Mesenchymal stem cell (in vitro differentiated cells and primary cell): ENCODE results near the gene FCHSD1.
A peak's percentile ranks its signal among the peaks of the same experiment; 100 is the strongest.

Experiments
- DNase-seq: peaks from one replicate; pipeline ENCODE4 v3.0.0-alpha.2; 2013
- H2AFZ ChIP-seq: one replicate; pipeline ENCODE4 v1.6.1; 2013; ENCODE audit warnings: low read depth, mild to moderate bottlenecking, control low read depth, inconsistent platforms, low read length, moderate library complexity
- H2AK5ac ChIP-seq: 2 replicates; pipeline ENCODE4 v1.6.1; 2013; ENCODE audit warnings: low read length, moderate library complexity, mild to moderate bottlenecking, inconsistent platforms; ENCODE audit not compliant: severe bottlenecking
- H2BK120ac ChIP-seq: one replicate; pipeline ENCODE4 v1.6.1; 2013; ENCODE audit warnings: low read depth, mild to moderate bottlenecking, inconsistent platforms, low read length, moderate library complexity
- H2BK12ac ChIP-seq, 2 experiments: one replicate each; pipeline ENCODE4 v1.6.1; 2013; ENCODE audit warnings: inconsistent platforms in 2 of 2, low read length in 2 of 2, mild to moderate bottlenecking in 2 of 2, moderate library complexity in 2 of 2, control low read depth in 1 of 2
- H2BK15ac ChIP-seq: one replicate; pipeline ENCODE4 v1.6.1; 2013; ENCODE audit warnings: mild to moderate bottlenecking, low read depth, inconsistent platforms; ENCODE audit not compliant: poor library complexity, severe bottlenecking
- H2BK5ac ChIP-seq: 2 replicates; pipeline ENCODE4 v1.6.1; 2013; ENCODE audit warnings: low read depth, mild to moderate bottlenecking, low read length, control low read depth, inconsistent platforms; ENCODE audit not compliant: poor library complexity, severe bottlenecking
- H3K14ac ChIP-seq, 2 experiments: one replicate each; pipeline ENCODE4 v1.6.1; 2013; ENCODE audit warnings: inconsistent platforms in 2 of 2, low read length in 2 of 2, control low read depth in 1 of 2, mild to moderate bottlenecking in 1 of 2, moderate library complexity in 1 of 2
- H3K18ac ChIP-seq, 2 experiments: one replicate each; pipeline ENCODE4 v1.6.1; 2013; ENCODE audit warnings: inconsistent platforms in 2 of 2, low read length in 2 of 2, control low read depth in 1 of 2, low read depth in 1 of 2, mild to moderate bottlenecking in 1 of 2
- H3K23ac ChIP-seq, 2 experiments: one replicate each; pipeline ENCODE4 v1.6.1; 2013; ENCODE audit warnings: inconsistent platforms in 2 of 2, low read length in 2 of 2, mild to moderate bottlenecking in 2 of 2, moderate library complexity in 2 of 2, control low read depth in 1 of 2
- H3K27ac ChIP-seq: 2 replicates; pipeline ENCODE4 v1.5.1; 2013; ENCODE audit warnings: mild to moderate bottlenecking, moderate library complexity, low read length, control low read depth, inconsistent platforms; ENCODE audit not compliant: poor library complexity, severe bottlenecking
- H3K27me3 ChIP-seq, 2 experiments: 2 replicates each; pipeline versions ENCODE4 v1.6.1 to v1.7.0; 2013; ENCODE audit warnings: low read length in 2 of 2, mild to moderate bottlenecking in 2 of 2, moderate library complexity in 2 of 2, control low read depth in 1 of 2, inconsistent platforms in 1 of 2; ENCODE audit not compliant: control insufficient read depth in 1 of 2, insufficient read depth in 1 of 2
- H3K36me3 ChIP-seq, 2 experiments: 2 replicates each; pipeline versions ENCODE4 v1.6.1 to v1.7.0; 2013; ENCODE audit warnings: low read length in 2 of 2, control low read depth in 1 of 2, inconsistent platforms in 1 of 2, low read depth in 1 of 2, mild to moderate bottlenecking in 1 of 2; ENCODE audit not compliant: insufficient read depth in 2 of 2, control insufficient read depth in 1 of 2
- H3K4ac ChIP-seq, 2 experiments: one replicate each; pipeline ENCODE4 v1.6.1; 2013; ENCODE audit warnings: inconsistent platforms in 2 of 2, low read length in 2 of 2, mild to moderate bottlenecking in 2 of 2, moderate library complexity in 2 of 2, control low read depth in 1 of 2, low read depth in 1 of 2
- H3K4me1 ChIP-seq: 2 replicates; pipeline ENCODE4 v1.6.1; 2013; ENCODE audit warnings: low read depth, low read length, control low read depth; ENCODE audit not compliant: control insufficient read depth, insufficient read depth
- H3K4me2 ChIP-seq: 2 replicates; pipeline ENCODE4 v1.6.1; 2013; ENCODE audit warnings: low read length, mild to moderate bottlenecking, inconsistent platforms; ENCODE audit not compliant: poor library complexity, severe bottlenecking
- H3K4me3 ChIP-seq, 2 experiments: 2 replicates each; pipeline versions ENCODE4 v1.5.1 to v1.7.0; 2013; ENCODE audit warnings: low read length in 2 of 2, mild to moderate bottlenecking in 2 of 2, control low read depth in 1 of 2, low read depth in 1 of 2; ENCODE audit not compliant: insufficient read depth in 1 of 2
- H3K79me1 ChIP-seq: replicated peaks from 2 replicates; pipeline ENCODE4 v1.6.1; 2013; ENCODE audit warnings: mild to moderate bottlenecking, control low read depth, low read length, inconsistent platforms; ENCODE audit not compliant: poor library complexity, severe bottlenecking
- H3K9ac ChIP-seq: 2 replicates; pipeline ENCODE4 v1.7.0; 2013; ENCODE audit warnings: mild to moderate bottlenecking, low read length, moderate library complexity
- H3K9me3 ChIP-seq: 2 replicates; pipeline ENCODE4 v1.7.0; 2013; ENCODE audit warnings: mild to moderate bottlenecking, low read length; ENCODE audit not compliant: control insufficient read depth
- H4K8ac ChIP-seq: one replicate; pipeline ENCODE4 v1.6.1; 2013; ENCODE audit warnings: inconsistent platforms, mild to moderate bottlenecking, low read length, moderate library complexity
- H4K91ac ChIP-seq: one replicate; pipeline ENCODE4 v1.6.1; 2013; ENCODE audit warnings: mild to moderate bottlenecking, low read length, inconsistent platforms
- WGBS: methylation state at CpG from one replicate; pipeline ENCODE4 v1.1.7; 2013; ENCODE audit warnings: mixed read lengths; 5-methylcytosine and 5-hydroxymethylcytosine counted together

FCHSD1 gene

DNA sequence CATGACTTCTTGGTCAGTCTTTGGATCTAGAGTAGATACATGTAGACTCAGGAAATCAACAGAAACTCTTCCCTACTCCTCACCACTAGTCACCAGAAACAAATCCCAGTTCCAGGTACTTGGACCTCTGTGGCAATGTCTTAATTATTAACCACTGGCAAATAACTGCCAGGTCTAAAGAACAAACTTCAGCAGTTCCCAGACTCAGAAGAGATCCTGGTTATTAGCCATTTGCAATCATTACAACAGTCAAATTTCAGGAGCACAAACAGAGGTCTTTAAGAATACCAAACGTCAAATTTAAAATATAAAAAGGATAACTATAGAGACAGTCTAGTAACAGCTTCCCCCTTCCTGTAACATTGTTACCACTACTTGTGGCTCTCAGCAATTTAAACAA lies 42.7 kb downstream of the FCHSD1 start:
- no peak overlapping the region for H3K23ac ChIP-seq
- no peak overlapping the region for H3K18ac ChIP-seq
- no peak overlapping the region for H3K4me3 ChIP-seq
- no peak overlapping the region for H3K27ac ChIP-seq
- H2AK5ac ChIP-seq = no peak overlapping the region
- peaks cover 20% of the 10 kb centered on the region for H3K79me1 ChIP-seq
- no peak overlapping the region for H3K9ac ChIP-seq
- H3K27me3 ChIP-seq = no peaks in the 10 kb centered on the region
- H3K4me1 ChIP-seq = peaks cover 6% of the 10 kb centered on the region
- no peak overlapping the region for H2BK120ac ChIP-seq
- no CpG with 5 or more reads among the region's 1 CpG for WGBS
- no peak overlapping the region for H2BK12ac ChIP-seq
- no peak overlapping the region for H4K8ac ChIP-seq
- H2AFZ ChIP-seq = no peak overlapping the region
- no peak overlapping the region for H4K91ac ChIP-seq
- no peak overlapping the region for H3K4me2 ChIP-seq
- H3K36me3 ChIP-seq = no peaks in the 10 kb centered on the region
- H3K9me3 ChIP-seq = no peaks in the 10 kb centered on the region
- no peak overlapping the region for H3K14ac ChIP-seq
- H3K4ac ChIP-seq = no peak overlapping the region
- H2BK15ac ChIP-seq = no peak overlapping the region
- DNase-seq = no peak
- H2BK5ac ChIP-seq = no peak overlapping the region

GRCh38 chr5:141608046-141608445 lies 43.2 kb downstream of the FCHSD1 start:
- H3K4me3 ChIP-seq = no peak overlapping the region
- H3K23ac ChIP-seq = no peak overlapping the region
- no peak overlapping the region for H3K18ac ChIP-seq
- H2AK5ac ChIP-seq = no peak overlapping the region
- H4K8ac ChIP-seq = no peak overlapping the region
- no peak overlapping the region for H2BK15ac ChIP-seq
- no peak overlapping the region for H3K14ac ChIP-seq
- no peak overlapping the region for H3K4me2 ChIP-seq
- H3K27me3 ChIP-seq = no peaks in the 10 kb centered on the region
- no peak overlapping the region for H3K4ac ChIP-seq
- H3K4me1 ChIP-seq = peaks cover 6% of the 10 kb centered on the region
- WGBS = 95% methylated on average over 2 of the region's 2 CpGs
- H3K36me3 ChIP-seq = no peaks in the 10 kb centered on the region
- H3K9me3 ChIP-seq = no peaks in the 10 kb centered on the region
- no peak overlapping the region for H3K9ac ChIP-seq
- H4K91ac ChIP-seq = no peak overlapping the region
- no peak overlapping the region for H3K27ac ChIP-seq
- H2BK5ac ChIP-seq = no peak overlapping the region
- H2AFZ ChIP-seq = no peak overlapping the region
- H2BK120ac ChIP-seq = no peak overlapping the region
- peaks cover 20% of the 10 kb centered on the region for H3K79me1 ChIP-seq
- no peak overlapping the region for H2BK12ac ChIP-seq
- no peak for DNase-seq

GRCh38 chr5:141605523-141606277 lies 45.5 kb downstream of the FCHSD1 start:
- Histone ChIP-seq H3K4me3 (no peak overlapping the region), H3K4me2 (no peak overlapping the region), H2AFZ (no peak overlapping the region), H4K8ac (peak overlapping the region; percentile 77), H2BK5ac (no peak overlapping the region), H3K14ac (no peak overlapping the region), H2BK120ac (peak overlapping the region; percentile 5), H3K79me1 (peaks cover 19% of the 10 kb centered on the region), H3K23ac (no peak overlapping the region), H3K27me3 (no peaks in the 10 kb centered on the region), H4K91ac (peak overlapping the region; percentile 39), H3K27ac (no peak overlapping the region), H3K4ac (no peak overlapping the region), H2BK12ac (no peak overlapping the region), H2AK5ac (no peak overlapping the region), H2BK15ac (no peak overlapping the region), H3K4me1 (peaks cover 6% of the 10 kb centered on the region), H3K36me3 (no peaks in the 10 kb centered on the region), H3K18ac (no peak overlapping the region), H3K9ac (peak overlapping the region; percentile 82), H3K9me3 (no peaks in the 10 kb centered on the region)
- peak; percentile 21 for DNase-seq
- 90% methylated on average over 6 of the region's 6 CpGs for WGBS

GRCh38 chr5:141603923-141604717 lies 47.1 kb downstream of the FCHSD1 start:
- Histone ChIP-seq H3K27me3 (no peaks in the 10 kb centered on the region), H4K8ac (peak overlapping the region; percentile 8), H2BK120ac (no peak overlapping the region), H2AFZ (no peak overlapping the region), H3K27ac (no peak overlapping the region), H3K4me2 (no peak overlapping the region), H3K18ac (peak overlapping the region in 1 of 2 experiments; percentile 34), H3K4me1 (peaks cover 6% of the 10 kb centered on the region), H4K91ac (no peak overlapping the region), H3K4ac (peak overlapping the region in 1 of 2 experiments; percentile 27), H3K79me1 (peaks cover 20% of the 10 kb centered on the region), H3K4me3 (peak overlapping the region in 1 of 2 experiments; percentile 33), H3K9ac (peak overlapping the region; percentile 82), H2BK15ac (no peak overlapping the region), H3K36me3 (no peaks in the 10 kb centered on the region), H2BK5ac (no peak overlapping the region), H3K14ac (peak overlapping the region in 1 of 2 experiments; percentile 11), H2BK12ac (no peak overlapping the region), H2AK5ac (no peak overlapping the region), H3K23ac (peak overlapping the region in 1 of 2 experiments; percentile 83), H3K9me3 (no peaks in the 10 kb centered on the region)
- 56% methylated on average over 6 of the region's 6 CpGs for WGBS
- DNase-seq = peak; percentile 94
